Neuron (in vitro differentiated cells): ENCODE measurements around the gene TNIP1.

Experiments used
- H2AFZ ChIP-seq: one replicate; pipeline ENCODE4 v1.6.1; 2013; ENCODE audit warnings: low read depth, mild to moderate bottlenecking, inconsistent platforms, low read length, moderate library complexity
- H3K27me3 ChIP-seq: one replicate; pipeline ENCODE4 v1.6.1; 2013; ENCODE audit warnings: low read length; ENCODE audit not compliant: insufficient read depth
- H3K36me3 ChIP-seq: one replicate; pipeline ENCODE4 v1.6.1; 2013; ENCODE audit warnings: low read length; ENCODE audit not compliant: insufficient read depth
- H3K4me1 ChIP-seq: one replicate; pipeline ENCODE4 v1.6.1; 2013; ENCODE audit warnings: low read length; ENCODE audit not compliant: insufficient read depth
- H3K4me3 ChIP-seq: 2 replicates; pipeline ENCODE4 v1.5.1; 2013; ENCODE audit warnings: mild to moderate bottlenecking, low read length, moderate library complexity
- H3K9me3 ChIP-seq: one replicate; pipeline ENCODE4 v1.6.1; 2013; ENCODE audit warnings: low read length

TNIP1 gene

GRCh38 chr5:151008210-151008491 is 72.7 kb downstream of the TNIP1 start:
- H3K9me3 ChIP-seq = no peaks in the 10 kb centered on the region
- peaks cover 4% of the 10 kb centered on the region for H3K27me3 ChIP-seq
- no peaks in the 10 kb centered on the region for H3K4me1 ChIP-seq
- no peaks in the 10 kb centered on the region for H3K36me3 ChIP-seq
- H3K4me3 ChIP-seq = no peak overlapping the region
- no peak overlapping the region for H2AFZ ChIP-seq

GRCh38 chr5:151007430-151008209 is 73.2 kb downstream of the TNIP1 start:
- H3K4me3 ChIP-seq = no peak overlapping the region
- H3K4me1 ChIP-seq = no peaks in the 10 kb centered on the region
- no peaks in the 10 kb centered on the region for H3K9me3 ChIP-seq
- H3K36me3 ChIP-seq = no peaks in the 10 kb centered on the region
- H3K27me3 ChIP-seq = peaks cover 4% of the 10 kb centered on the region
- no peak overlapping the region for H2AFZ ChIP-seq

- no peaks in the 10 kb centered on the region for H3K9me3 ChIP-seq
- no peak overlapping the region for H3K4me3 ChIP-seq
- H3K4me1 ChIP-seq = no peaks in the 10 kb centered on the region
- H3K36me3 ChIP-seq = no peaks in the 10 kb centered on the region
- H2AFZ ChIP-seq = no peak overlapping the region
- peaks cover 4% of the 10 kb centered on the region for H3K27me3 ChIP-seq
Observed at GRCh38 chr5:151006704-151007334, 74.0 kb downstream of the TNIP1 start.

- H3K4me1 ChIP-seq = no peaks in the 10 kb centered on the region
- no peaks in the 10 kb centered on the region for H3K9me3 ChIP-seq
- no peak overlapping the region for H2AFZ ChIP-seq
- H3K36me3 ChIP-seq = no peaks in the 10 kb centered on the region
- H3K27me3 ChIP-seq = peaks cover 4% of the 10 kb centered on the region
- no peak overlapping the region for H3K4me3 ChIP-seq
Observed at GRCh38 chr5:151005950-151006576, 74.8 kb downstream of the TNIP1 start.

GRCh38 chr5:151005187-151005949 is 75.5 kb downstream of the TNIP1 start:
- Histone ChIP-seq H3K36me3 (no peaks in the 10 kb centered on the region), H3K4me3 (no peak overlapping the region), H3K27me3 (peaks cover 4% of the 10 kb centered on the region), H3K9me3 (no peaks in the 10 kb centered on the region), H3K4me1 (no peaks in the 10 kb centered on the region), H2AFZ (no peak overlapping the region)

- Histone ChIP-seq H3K9me3 (no peaks in the 10 kb centered on the region), H3K4me3 (no peak overlapping the region), H3K27me3 (peaks cover 4% of the 10 kb centered on the region), H3K36me3 (no peaks in the 10 kb centered on the region), H2AFZ (no peak overlapping the region), H3K4me1 (no peaks in the 10 kb centered on the region)
Observed at GRCh38 chr5:151004499-151004898, 76.3 kb downstream of the TNIP1 start.

- H3K4me3 ChIP-seq = no peak overlapping the region
- no peaks in the 10 kb centered on the region for H3K36me3 ChIP-seq
- H3K27me3 ChIP-seq = peaks cover 4% of the 10 kb centered on the region
- H3K9me3 ChIP-seq = no peaks in the 10 kb centered on the region
- H2AFZ ChIP-seq = no peak overlapping the region
- no peaks in the 10 kb centered on the region for H3K4me1 ChIP-seq
Observed at GRCh38 chr5:151003503-151003860, 77.4 kb downstream of the TNIP1 start.

- Histone ChIP-seq H3K4me3 (no peak overlapping the region), H3K27me3 (peaks cover 4% of the 10 kb centered on the region), H3K4me1 (no peaks in the 10 kb centered on the region), H3K9me3 (no peaks in the 10 kb centered on the region), H3K36me3 (no peaks in the 10 kb centered on the region), H2AFZ (no peak overlapping the region)
Observed at GRCh38 chr5:151002681-151003502, 77.9 kb downstream of the TNIP1 start.

- H3K4me3 ChIP-seq = no peak overlapping the region
- H3K9me3 ChIP-seq = no peaks in the 10 kb centered on the region
- peaks cover 4% of the 10 kb centered on the region for H3K27me3 ChIP-seq
- no peaks in the 10 kb centered on the region for H3K36me3 ChIP-seq
- no peak overlapping the region for H2AFZ ChIP-seq
- H3K4me1 ChIP-seq = no peaks in the 10 kb centered on the region
Observed at GRCh38 chr5:151002250-151002649, 78.6 kb downstream of the TNIP1 start.

- Histone ChIP-seq H2AFZ (no peak overlapping the region), H3K4me1 (no peaks in the 10 kb centered on the region), H3K9me3 (no peaks in the 10 kb centered on the region), H3K36me3 (no peaks in the 10 kb centered on the region), H3K4me3 (no peak overlapping the region), H3K27me3 (peaks cover 4% of the 10 kb centered on the region)
Observed at GRCh38 chr5:151001436-151001835, 79.4 kb downstream of the TNIP1 start.

GRCh38 chr5:150999704-151000442 is 81.0 kb downstream of the TNIP1 start:
- no peak overlapping the region for H3K4me3 ChIP-seq
- H3K36me3 ChIP-seq = no peaks in the 10 kb centered on the region
- no peaks in the 10 kb centered on the region for H3K4me1 ChIP-seq
- H3K27me3 ChIP-seq = no peaks in the 10 kb centered on the region
- H3K9me3 ChIP-seq = no peaks in the 10 kb centered on the region
- no peak overlapping the region for H2AFZ ChIP-seq

GRCh38 chr5:150993826-150994412 is 86.9 kb downstream of the TNIP1 start:
- H3K9me3 ChIP-seq = no peaks in the 10 kb centered on the region

More at GRCh38 chr5:150993826-150994412, 86.9 kb downstream of the TNIP1 start:
- Histone ChIP-seq H3K27me3 (peaks cover 4% of the 10 kb centered on the region), H3K4me1 (no peaks in the 10 kb centered on the region), H3K36me3 (no peaks in the 10 kb centered on the region), H3K4me3 (no peak overlapping the region), H2AFZ (no peak overlapping the region)
